ENCODE measurements around the gene PTPRN2. TPM values are rescaled to one million over a fixed set of nuclear protein-coding genes. Genes with fewer than 3 reads are reported as not detected.

Gene PTPRN2
- total and polyA plus RNA-seq, 2 donors (not counting 3 experiments of a cell fraction or from before 2014, with no cell fraction given) = 0.62 to 0.88 TPM

- TF ChIP-seq JUN (IDR thresholded peaks at IDR 0.05; ENCODE audit: borderline replicate concordance, insufficient read depth, insufficient read length, low read depth) = no peak
- TF ChIP-seq MYC (IDR thresholded peaks at IDR 0.05; ENCODE audit: low read depth, low read length) = no peak
- no peak for TF ChIP-seq EZH2 (IDR thresholded peaks at IDR 0.05; ENCODE audit: borderline replicate concordance, low read depth, low read length, severe bottlenecking)
- TF ChIP-seq, protein P1, sequence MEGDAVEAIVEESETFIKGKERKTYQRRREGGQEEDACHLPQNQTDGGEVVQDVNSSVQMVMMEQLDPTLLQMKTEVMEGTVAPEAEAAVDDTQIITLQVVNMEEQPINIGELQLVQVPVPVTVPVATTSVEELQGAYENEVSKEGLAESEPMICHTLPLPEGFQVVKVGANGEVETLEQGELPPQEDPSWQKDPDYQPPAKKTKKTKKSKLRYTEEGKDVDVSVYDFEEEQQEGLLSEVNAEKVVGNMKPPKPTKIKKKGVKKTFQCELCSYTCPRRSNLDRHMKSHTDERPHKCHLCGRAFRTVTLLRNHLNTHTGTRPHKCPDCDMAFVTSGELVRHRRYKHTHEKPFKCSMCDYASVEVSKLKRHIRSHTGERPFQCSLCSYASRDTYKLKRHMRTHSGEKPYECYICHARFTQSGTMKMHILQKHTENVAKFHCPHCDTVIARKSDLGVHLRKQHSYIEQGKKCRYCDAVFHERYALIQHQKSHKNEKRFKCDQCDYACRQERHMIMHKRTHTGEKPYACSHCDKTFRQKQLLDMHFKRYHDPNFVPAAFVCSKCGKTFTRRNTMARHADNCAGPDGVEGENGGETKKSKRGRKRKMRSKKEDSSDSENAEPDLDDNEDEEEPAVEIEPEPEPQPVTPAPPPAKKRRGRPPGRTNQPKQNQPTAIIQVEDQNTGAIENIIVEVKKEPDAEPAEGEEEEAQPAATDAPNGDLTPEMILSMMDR (IDR thresholded peaks at IDR 0.05; ENCODE audit: extremely low read depth in 1 of 2, insufficient read depth in 1 of 2, low read depth in 1 of 2, low read length in 2 of 2) = no peak
- FAIRE-seq (no peak), DNase-seq (ENCODE audit: low read depth, low spot score) (no peak)
- ChIA-PET POLR2A (no interaction called here), CTCF (no interaction called here)
- H3K27ac ChIP-seq (ENCODE audit: insufficient read depth, low read depth, low read length) = no peak overlapping the region
- H3K9me1 ChIP-seq (replicated peaks; ENCODE audit: control insufficient read depth, extremely low read depth, insufficient read depth, low read length) = no peaks in the 10 kb centered on the region
- H3K27me3 ChIP-seq (ENCODE audit: control insufficient read depth in 2 of 2, insufficient read depth in 2 of 2, low read length in 2 of 2) = no peaks in the 10 kb centered on the region
- H3K36me3 ChIP-seq (ENCODE audit: control insufficient read depth in 2 of 2, extremely low read depth in 1 of 2, insufficient read depth in 2 of 2, low read length in 2 of 2) = no peaks in the 10 kb centered on the region
- H3K79me2 ChIP-seq (ENCODE audit: control insufficient read depth, insufficient read depth, low read length) = no peaks in the 10 kb centered on the region
- H3K9ac ChIP-seq (replicated peaks; ENCODE audit: extremely low read depth, insufficient read depth, low read length) = no peak overlapping the region
- H3K4me2 ChIP-seq (ENCODE audit: insufficient read depth, low read length) = no peak overlapping the region
- H4K20me1 ChIP-seq (replicated peaks; ENCODE audit: control insufficient read depth, extremely low read depth, insufficient read depth, low read length) = no peaks in the 10 kb centered on the region
- no TSS peak for BruUV-seq (replicated peaks)
- dilution Hi-C loops (cut with MboI; ENCODE audit: extremely low pct_ligation_motif_present, low sequenced_read_pairs) (no loop called here), intact Hi-C loops (cut with micrococcal nuclease) (no loop called here)
- H2AFZ ChIP-seq (ENCODE audit: low read depth, low read length) = no peak overlapping the region
- no peaks in the 10 kb centered on the region for H3K4me1 ChIP-seq (ENCODE audit: control insufficient read depth, extremely low read depth, insufficient read depth, low read length)
- H3K4me3 ChIP-seq (replicated peaks in 1 of 3; ENCODE audit: insufficient read depth in 1 of 3, low read depth in 1 of 3, low read length in 3 of 3) = no peak overlapping the region
- no peaks in the 10 kb centered on the region for H3K9me3 ChIP-seq (replicated peaks; ENCODE audit: control insufficient read depth, insufficient read depth, low read length)
Measured at GRCh38 chr7:157708919-157709295, 878.7 kb downstream of the PTPRN2 start.

- H4K20me1 ChIP-seq (replicated peaks; ENCODE audit: control insufficient read depth, extremely low read depth, insufficient read depth, low read length) = no peaks in the 10 kb centered on the region
- ChIA-PET CTCF (no interaction called here), POLR2A (no interaction called here)
- H3K36me3 ChIP-seq (ENCODE audit: control insufficient read depth in 2 of 2, extremely low read depth in 1 of 2, insufficient read depth in 2 of 2, low read length in 2 of 2) = no peaks in the 10 kb centered on the region
- BruUV-seq (replicated peaks) = no TSS peak
- H3K9ac ChIP-seq (replicated peaks; ENCODE audit: extremely low read depth, insufficient read depth, low read length) = no peak overlapping the region
- H2AFZ ChIP-seq (ENCODE audit: low read depth, low read length) = no peak overlapping the region
- H3K4me3 ChIP-seq (replicated peaks in 1 of 3; ENCODE audit: insufficient read depth in 1 of 3, low read depth in 1 of 3, low read length in 3 of 3) = no peak overlapping the region
- no peaks in the 10 kb centered on the region for H3K79me2 ChIP-seq (ENCODE audit: control insufficient read depth, insufficient read depth, low read length)
- H3K4me1 ChIP-seq (ENCODE audit: control insufficient read depth, extremely low read depth, insufficient read depth, low read length) = no peaks in the 10 kb centered on the region
- H3K9me1 ChIP-seq (replicated peaks; ENCODE audit: control insufficient read depth, extremely low read depth, insufficient read depth, low read length) = no peaks in the 10 kb centered on the region
- dilution Hi-C loops (cut with MboI; ENCODE audit: extremely low pct_ligation_motif_present, low sequenced_read_pairs) (no loop called here), intact Hi-C loops (cut with micrococcal nuclease) (no loop called here)
- H3K27ac ChIP-seq (ENCODE audit: insufficient read depth, low read depth, low read length) = no peak overlapping the region
- TF ChIP-seq MAX (IDR thresholded peaks at IDR 0.05; ENCODE audit: insufficient read depth, insufficient read length) = no peak
- no peak for TF ChIP-seq EZH2 (IDR thresholded peaks at IDR 0.05; ENCODE audit: borderline replicate concordance, low read depth, low read length, severe bottlenecking)
- TF ChIP-seq FOS (IDR thresholded peaks at IDR 0.05; ENCODE audit: borderline replicate concordance, insufficient read depth, low read length) = no peak
- no peak for TF ChIP-seq POLR2AphosphoS5 (IDR thresholded peaks at IDR 0.05; ENCODE audit: insufficient read depth, low read depth, low read length)
- TF ChIP-seq, protein P1 (IDR thresholded peaks at IDR 0.05; ENCODE audit: extremely low read depth in 1 of 2, insufficient read depth in 1 of 2, low read depth in 1 of 2, low read length in 2 of 2) = no peak
- TF ChIP-seq MYC (IDR thresholded peaks at IDR 0.05; ENCODE audit: low read depth, low read length) = no peak
- TF ChIP-seq GATA2 (IDR thresholded peaks at IDR 0.05; ENCODE audit: insufficient read depth, insufficient read length, low read depth, low read length) = no peak
- TF ChIP-seq JUN (IDR thresholded peaks at IDR 0.05; ENCODE audit: borderline replicate concordance, insufficient read depth, insufficient read length, low read depth) = no peak
- no peak for TF ChIP-seq POLR2A (IDR thresholded peaks at IDR 0.05; ENCODE audit: low read depth, low read length)
- FAIRE-seq (no peak), DNase-seq (ENCODE audit: low read depth, low spot score) (no peak)
- H3K27me3 ChIP-seq (ENCODE audit: control insufficient read depth in 2 of 2, insufficient read depth in 2 of 2, low read length in 2 of 2) = no peaks in the 10 kb centered on the region
- H3K4me2 ChIP-seq (ENCODE audit: insufficient read depth, low read length) = no peak overlapping the region
- H3K9me3 ChIP-seq (replicated peaks; ENCODE audit: control insufficient read depth, insufficient read depth, low read length) = no peaks in the 10 kb centered on the region
Measured at GRCh38 chr7:157707983-157708918, 879.4 kb downstream of the PTPRN2 start.

Measured in endothelial cell of umbilical vein (primary cell).